Stimulated activated CD4-positive, alpha-beta T cell treated with anti-CD3 and anti-CD28 coated beads, Interleukin-2, amount 100 ng/mL, for 48 hours (primary cell): ENCODE data around the gene TFF1.

Experiments used
- DNase-seq, 2 donors: peaks; one replicate each; pipeline ENCODE4 v3.0.0-alpha.2; 2020

Gene TFF1

GRCh38 chr21:42397746-42398394 is 31.5 kb upstream of the TFF1 start:
- no peak for DNase-seq

GRCh38 chr21:42396799-42397745 is 30.7 kb upstream of the TFF1 start:
- DNase-seq, result no peak

DNA sequence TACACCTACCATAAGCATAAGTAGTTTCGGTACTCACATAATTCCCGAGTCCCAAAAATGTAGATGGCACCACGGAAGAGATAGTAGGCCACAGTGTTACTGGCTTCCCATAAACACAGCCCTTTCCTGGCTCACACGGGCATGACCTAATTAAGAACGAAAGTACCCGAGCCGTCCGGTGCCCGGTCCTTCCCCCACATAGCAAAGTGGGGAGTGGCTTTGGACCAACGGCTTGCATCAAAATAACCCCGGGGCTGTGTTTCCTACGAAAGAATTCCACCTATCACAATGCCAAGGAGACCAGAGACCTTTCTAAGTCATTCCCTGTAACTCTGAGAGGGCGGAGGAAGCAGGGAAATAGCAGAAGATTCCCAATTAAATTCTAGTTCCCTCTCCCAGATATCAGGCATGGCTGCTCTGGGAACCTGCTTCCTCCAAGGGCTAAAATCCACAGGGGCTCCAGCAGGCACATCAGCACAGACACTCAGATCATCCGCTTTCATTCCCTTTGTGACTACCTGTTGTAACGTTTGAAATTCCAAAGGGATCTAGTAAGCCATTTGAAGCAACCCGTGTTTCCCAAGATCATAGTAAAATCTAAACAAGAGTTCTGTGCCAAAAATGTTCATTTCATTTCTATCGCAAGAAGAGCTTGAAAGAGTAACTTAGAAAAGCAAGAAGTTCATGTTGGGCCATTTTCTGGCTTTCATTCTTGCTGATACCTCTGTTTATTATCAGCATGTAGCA is 29.7 kb upstream of the TFF1 start, which contains the start of gene TMPRSS3:
Gene TMPRSS3, minus strand, starts transcription at position 148 of the 747 bp plus-strand sequence. CDS start 635 bp downstream, outside the sequence.
- no peak for DNase-seq

GRCh38 chr21:42395302-42395701 is 29.0 kb upstream of the TFF1 start:
- no peak for DNase-seq

- DNase-seq, result no peak
Observed at GRCh38 chr21:42393443-42393950, 27.2 kb upstream of the TFF1 start.

- DNase-seq, result no peak
Observed at GRCh38 chr21:42392731-42393442, 26.6 kb upstream of the TFF1 start.

GRCh38 chr21:42391297-42391696 is 25.0 kb upstream of the TFF1 start:
- DNase-seq, result no peak

- no peak for DNase-seq
Observed at GRCh38 chr21:42390696-42391095, 24.4 kb upstream of the TFF1 start.

DNA sequence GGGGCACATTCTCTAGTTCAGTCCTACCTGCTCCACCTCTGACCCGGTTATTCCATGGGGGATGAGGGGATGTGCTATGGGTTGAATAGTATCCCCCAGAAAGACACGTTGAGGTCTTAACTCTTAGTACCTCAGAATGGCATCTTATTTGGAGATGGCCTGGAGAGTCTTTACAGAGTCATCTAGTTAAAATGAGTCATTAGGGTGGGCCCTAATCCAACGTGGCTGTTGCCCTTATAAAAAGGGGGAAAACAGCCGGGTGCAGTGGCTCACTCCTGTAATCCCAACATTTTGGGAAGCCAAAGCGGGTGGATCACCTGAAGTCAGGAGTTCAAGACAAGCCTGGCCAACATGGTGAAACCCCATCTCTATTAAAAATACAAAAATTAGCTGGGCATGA is 23.9 kb upstream of the TFF1 start:
- no peak for DNase-seq

DNA sequence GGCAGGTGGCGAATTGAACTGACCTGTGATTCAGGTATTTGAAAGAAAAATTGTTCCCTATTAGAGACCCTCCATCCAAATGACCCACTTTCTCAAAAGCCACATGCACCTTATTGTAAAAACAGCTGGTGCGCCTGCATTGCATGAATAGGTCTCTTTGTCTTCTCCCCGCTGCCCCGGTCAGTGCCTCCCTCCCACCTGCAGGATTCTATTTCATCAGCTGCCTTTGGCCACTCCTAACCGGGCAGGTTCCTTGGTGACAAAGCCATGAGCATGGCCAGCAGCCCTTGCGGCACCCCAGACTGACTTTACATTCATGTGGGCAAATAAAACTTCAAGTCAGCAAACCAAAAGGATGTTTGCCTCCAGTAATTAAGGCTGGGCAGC is 23.1 kb upstream of the TFF1 start:
- no peak for DNase-seq

- DNase-seq, result no peak
Observed at GRCh38 chr21:42388740-42389448, 22.6 kb upstream of the TFF1 start.

DNA sequence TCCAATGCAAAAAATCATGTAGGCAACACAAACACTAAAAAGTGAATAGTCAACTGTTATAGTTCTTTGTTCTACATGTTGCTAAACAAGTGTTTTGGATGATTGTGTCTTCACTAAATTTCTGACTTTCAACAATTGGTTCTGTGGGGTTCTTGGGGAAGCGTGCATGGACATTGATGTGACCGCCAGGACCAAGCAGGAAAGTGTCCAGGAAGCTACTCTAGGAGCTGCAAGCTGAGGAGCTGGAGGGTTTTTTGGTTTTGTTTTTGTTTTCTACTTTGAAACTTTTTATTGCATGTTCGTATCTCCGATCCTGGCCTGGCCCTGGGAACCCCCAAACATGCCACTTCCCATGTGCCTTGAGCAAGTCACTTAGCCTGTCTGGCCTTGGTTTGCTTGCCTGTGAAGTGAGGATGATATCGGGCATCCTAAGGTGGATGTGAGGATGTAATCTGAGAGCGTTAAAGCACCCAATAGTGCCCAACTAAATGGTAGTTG is 21.6 kb upstream of the TFF1 start:
- DNase-seq, result no peak

DNA sequence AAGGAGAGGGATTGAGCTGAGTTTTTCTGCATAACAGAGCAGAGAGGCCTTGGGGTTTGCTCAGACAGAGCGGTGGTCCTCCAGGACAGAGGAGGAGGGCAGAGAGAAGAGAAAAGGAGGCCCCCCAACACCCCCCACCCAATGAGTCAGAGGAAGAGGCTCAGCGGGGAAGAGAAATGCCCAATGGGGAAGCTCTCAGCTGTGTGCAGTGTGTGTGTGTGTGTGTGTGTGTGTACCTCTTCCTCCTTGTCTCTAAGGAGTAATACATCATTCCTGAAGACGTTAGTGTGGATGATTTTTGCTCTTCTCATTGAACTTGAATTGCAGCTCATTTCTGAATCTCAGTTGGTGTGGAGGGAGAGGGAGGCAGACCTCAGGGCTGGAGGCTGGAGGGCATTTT is 20.8 kb upstream of the TFF1 start:
- no peak for DNase-seq

GRCh38 chr21:42386034-42386591 is 19.8 kb upstream of the TFF1 start:
- no peak for DNase-seq

GRCh38 chr21:42385619-42386018 is 19.3 kb upstream of the TFF1 start:
- DNase-seq, result no peak

GRCh38 chr21:42384989-42385388 is 18.7 kb upstream of the TFF1 start:
- no peak for DNase-seq

- no peak for DNase-seq
Observed at GRCh38 chr21:42384156-42384945, 18.0 kb upstream of the TFF1 start.

- DNase-seq, result no peak
Observed at GRCh38 chr21:42383331-42383730, 17.0 kb upstream of the TFF1 start.

DNA sequence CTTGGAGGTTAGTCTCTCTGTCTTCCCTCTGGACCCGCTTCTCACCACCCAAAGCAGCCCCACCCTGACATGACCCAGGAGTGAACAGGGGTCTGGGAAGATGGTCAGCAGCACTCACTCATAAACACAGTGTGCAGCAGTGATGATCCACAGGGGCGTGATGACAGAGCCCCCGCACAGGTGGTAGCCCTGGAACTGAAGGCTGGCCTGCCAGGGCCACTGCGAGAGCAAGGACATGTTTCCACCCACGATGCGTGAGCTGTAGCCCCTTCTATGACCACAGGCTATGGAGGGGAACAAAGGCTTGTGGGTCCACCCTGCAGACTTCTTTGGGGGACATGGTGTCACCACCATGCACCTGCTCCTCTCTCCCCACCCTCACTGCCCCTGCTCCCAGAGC is 16.6 kb upstream of the TFF1 start:
- no peak for DNase-seq

DNA sequence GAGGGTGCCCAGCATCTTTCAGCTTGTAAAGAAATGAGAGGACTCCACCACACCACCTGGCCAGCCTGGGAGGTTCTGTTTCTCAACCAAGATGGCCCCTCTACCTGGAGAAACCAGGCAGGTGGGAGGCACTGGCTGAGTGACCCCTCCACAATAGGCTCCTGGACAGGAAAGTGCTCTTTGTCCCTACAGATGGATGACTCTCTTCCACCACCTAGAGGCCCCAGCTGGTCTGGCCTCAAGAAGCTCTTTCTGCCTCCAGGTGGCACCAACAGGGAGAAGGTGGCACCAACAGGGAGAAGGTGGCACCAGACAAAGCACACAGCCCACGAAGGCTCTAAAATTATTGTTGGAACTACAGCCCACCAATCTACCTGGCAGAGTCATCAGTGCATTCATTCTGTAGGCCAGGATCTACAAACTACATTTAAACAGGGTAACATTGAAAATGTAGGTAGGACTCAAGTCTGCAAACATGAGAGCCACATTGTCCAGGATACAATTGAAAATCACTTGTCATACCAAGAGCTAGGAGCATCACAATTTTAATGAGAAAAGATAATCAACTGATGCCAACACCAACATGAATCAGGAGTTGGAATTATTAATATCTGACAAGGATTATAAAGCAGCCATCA is 15.1 kb upstream of the TFF1 start:
- DNase-seq, result no peak
